HepG2 (cell line): Measurements from ENCODE around the gene RRN3.
"Not testable (repeated sequence)": the region's sequence is repeated elsewhere in the genome, so short reads cannot be mapped to it uniquely, and the experiment has no call there.

Experiments
- CC2D1A ChIP-seq: sonication (generic); formaldehyde crosslinking; IDR thresholded peaks from 2 replicates; pipeline ENCODE4 v1.8.1; 2023; ENCODE audit warnings: mild to moderate bottlenecking, missing genetic modification reagents
- IRF2 ChIP-seq: IDR thresholded peaks from 2 replicates; pipeline ENCODE4 v1.6.1; 2018; ENCODE audit warnings: missing genetic modification reagents, missing compliant biosample characterization
- KLF11 ChIP-seq: IDR thresholded peaks from 2 replicates; pipeline ENCODE4 v1.6.1; 2016; ENCODE audit warnings: missing compliant biosample characterization
- MTA1 ChIP-seq: sonication (generic); formaldehyde crosslinking; IDR thresholded peaks from 2 replicates; pipeline ENCODE4 v1.4.0; 2020; ENCODE audit warnings: missing genetic modification reagents, mild to moderate bottlenecking, borderline replicate concordance
- SIN3A ChIP-seq: IDR thresholded peaks from 2 replicates; pipeline ENCODE4 v1.6.1; 2011; ENCODE audit warnings: low read depth, mild to moderate bottlenecking, control low read depth, low read length, borderline replicate concordance
- ZBTB21 ChIP-seq: sonication (generic); formaldehyde crosslinking; IDR thresholded peaks from 2 replicates; pipeline ENCODE4 v1.4.0; 2020; ENCODE audit warnings: missing genetic modification reagents
- ZBTB7A ChIP-seq: sonication (generic); formaldehyde crosslinking; IDR thresholded peaks from 2 replicates; pipeline ENCODE4 v1.8.0; 2022; ENCODE audit warnings: mild to moderate bottlenecking, missing genetic modification reagents

- TF ChIP-seq CC2D1A (CRISPR knock-in tag); KLF11 (CRISPR knock-in tag); IRF2 (CRISPR knock-in tag); MTA1 (CRISPR knock-in tag); ZBTB21 (CRISPR knock-in tag); ZBTB7A; SIN3A: not testable (repeated sequence)
Observed at GRCh38 chr16:15076161-15076560, 17.9 kb downstream of the RRN3 start.
